IPS-15b (cell line): ENCODE measurements around the gene PARD3B.

Source experiments
- H3K27me3 ChIP-seq: one replicate; pipeline ENCODE4 v1.6.1; 2013; ENCODE audit warnings: low read length; ENCODE audit not compliant: control insufficient read depth, insufficient read depth
- H3K36me3 ChIP-seq: one replicate; pipeline ENCODE4 v1.6.1; 2013; ENCODE audit warnings: low read length; ENCODE audit not compliant: control insufficient read depth, insufficient read depth
- H3K4me1 ChIP-seq: one replicate; pipeline ENCODE4 v1.6.1; 2013; ENCODE audit warnings: mild to moderate bottlenecking, low read length; ENCODE audit not compliant: control insufficient read depth, insufficient read depth
- H3K4me3 ChIP-seq: one replicate; pipeline ENCODE4 v1.5.1; 2013; ENCODE audit warnings: low read depth, low read length
- H3K9ac ChIP-seq: one replicate; pipeline ENCODE4 v1.6.1; 2013; ENCODE audit warnings: low read depth, mild to moderate bottlenecking, low read length
- H3K9me3 ChIP-seq: one replicate; pipeline ENCODE4 v1.6.1; 2013; ENCODE audit warnings: mild to moderate bottlenecking, low read length; ENCODE audit not compliant: control insufficient read depth, insufficient read depth

The PARD3B gene

GRCh38 chr2:205427112-205427511 lies 881.8 kb downstream of the PARD3B start:
- no peaks in the 10 kb centered on the region for H3K4me1 ChIP-seq
- no peaks in the 10 kb centered on the region for H3K27me3 ChIP-seq
- no peaks in the 10 kb centered on the region for H3K9me3 ChIP-seq
- H3K9ac ChIP-seq, result no peak overlapping the region
- H3K4me3 ChIP-seq, result no peak overlapping the region
- no peaks in the 10 kb centered on the region for H3K36me3 ChIP-seq

- H3K9ac ChIP-seq, result no peak overlapping the region
- H3K9me3 ChIP-seq, result no peaks in the 10 kb centered on the region
- H3K4me3 ChIP-seq, result no peak overlapping the region
- no peaks in the 10 kb centered on the region for H3K27me3 ChIP-seq
- H3K36me3 ChIP-seq, result no peaks in the 10 kb centered on the region
- no peaks in the 10 kb centered on the region for H3K4me1 ChIP-seq
Measured at GRCh38 chr2:205428811-205429210, 883.5 kb downstream of the PARD3B start.

DNA sequence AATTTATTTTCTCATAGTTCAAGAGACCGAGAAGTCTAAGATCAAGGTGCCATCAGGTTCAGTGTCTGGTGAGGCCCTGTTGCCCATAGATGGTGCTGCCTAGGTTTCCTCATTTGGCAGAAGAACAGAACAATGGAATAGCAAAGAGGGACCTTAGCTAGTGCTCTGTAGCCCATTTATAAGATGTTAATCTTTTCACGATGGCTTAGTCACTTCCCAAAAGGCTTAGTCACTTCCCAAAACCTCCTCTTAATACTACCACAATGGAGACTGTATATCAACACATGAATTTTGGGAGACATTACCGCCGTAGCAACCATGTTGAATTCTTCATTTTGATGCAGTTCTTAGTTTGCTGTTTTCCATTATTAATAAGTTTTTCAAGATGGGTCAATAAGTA lies 890.7 kb downstream of the PARD3B start:
- Histone ChIP-seq H3K4me3 (no peak overlapping the region), H3K9ac (no peak overlapping the region)

DNA sequence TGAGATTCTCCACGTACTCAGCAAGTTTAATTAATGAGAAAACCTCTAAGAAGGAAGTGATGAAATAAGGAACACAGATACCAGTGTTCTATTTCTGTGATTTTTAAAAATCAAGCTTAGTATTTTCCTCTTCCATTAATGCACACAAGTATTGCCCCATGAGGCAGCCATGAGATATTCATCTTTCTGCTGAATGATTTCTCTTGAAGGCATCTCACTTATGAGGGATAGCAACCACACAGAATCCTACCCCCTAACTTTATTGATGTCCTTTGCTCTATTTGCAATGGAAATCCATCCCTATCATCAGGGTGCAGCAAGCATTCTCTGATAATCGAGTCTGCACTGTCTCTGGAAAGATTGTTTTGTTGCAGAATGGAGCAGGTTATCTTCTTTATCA lies 893.0 kb downstream of the PARD3B start:
- H3K27me3 ChIP-seq, result peaks cover 13% of the 10 kb centered on the region
- no peak overlapping the region for H3K9ac ChIP-seq
- no peak overlapping the region for H3K4me3 ChIP-seq
- no peaks in the 10 kb centered on the region for H3K36me3 ChIP-seq
- no peaks in the 10 kb centered on the region for H3K9me3 ChIP-seq
- peaks cover 2% of the 10 kb centered on the region for H3K4me1 ChIP-seq

More for the DNA sequence above, 890.7 kb downstream of the PARD3B start:
- Histone ChIP-seq H3K9me3 (no peaks in the 10 kb centered on the region), H3K27me3 (peaks cover 8% of the 10 kb centered on the region), H3K4me1 (peaks cover 2% of the 10 kb centered on the region), H3K36me3 (no peaks in the 10 kb centered on the region)

- H3K9ac ChIP-seq, result no peak overlapping the region
- no peaks in the 10 kb centered on the region for H3K9me3 ChIP-seq
- no peak overlapping the region for H3K4me3 ChIP-seq
- no peaks in the 10 kb centered on the region for H3K36me3 ChIP-seq
- peaks cover 2% of the 10 kb centered on the region for H3K4me1 ChIP-seq
- H3K27me3 ChIP-seq, result peaks cover 13% of the 10 kb centered on the region
Measured at GRCh38 chr2:205439621-205440020, 894.3 kb downstream of the PARD3B start.

GRCh38 chr2:205441524-205441923 lies 896.2 kb downstream of the PARD3B start:
- Histone ChIP-seq H3K4me3 (no peak overlapping the region), H3K27me3 (peaks cover 13% of the 10 kb centered on the region), H3K9me3 (no peaks in the 10 kb centered on the region), H3K36me3 (no peaks in the 10 kb centered on the region), H3K4me1 (peaks cover 2% of the 10 kb centered on the region), H3K9ac (no peak overlapping the region)

- H3K4me1 ChIP-seq, result peaks cover 2% of the 10 kb centered on the region
- no peaks in the 10 kb centered on the region for H3K9me3 ChIP-seq
- no peak overlapping the region for H3K9ac ChIP-seq
- H3K4me3 ChIP-seq, result no peak overlapping the region
- no peaks in the 10 kb centered on the region for H3K36me3 ChIP-seq
- H3K27me3 ChIP-seq, result no peaks in the 10 kb centered on the region
Measured at GRCh38 chr2:205448189-205448588, 902.9 kb downstream of the PARD3B start.

DNA sequence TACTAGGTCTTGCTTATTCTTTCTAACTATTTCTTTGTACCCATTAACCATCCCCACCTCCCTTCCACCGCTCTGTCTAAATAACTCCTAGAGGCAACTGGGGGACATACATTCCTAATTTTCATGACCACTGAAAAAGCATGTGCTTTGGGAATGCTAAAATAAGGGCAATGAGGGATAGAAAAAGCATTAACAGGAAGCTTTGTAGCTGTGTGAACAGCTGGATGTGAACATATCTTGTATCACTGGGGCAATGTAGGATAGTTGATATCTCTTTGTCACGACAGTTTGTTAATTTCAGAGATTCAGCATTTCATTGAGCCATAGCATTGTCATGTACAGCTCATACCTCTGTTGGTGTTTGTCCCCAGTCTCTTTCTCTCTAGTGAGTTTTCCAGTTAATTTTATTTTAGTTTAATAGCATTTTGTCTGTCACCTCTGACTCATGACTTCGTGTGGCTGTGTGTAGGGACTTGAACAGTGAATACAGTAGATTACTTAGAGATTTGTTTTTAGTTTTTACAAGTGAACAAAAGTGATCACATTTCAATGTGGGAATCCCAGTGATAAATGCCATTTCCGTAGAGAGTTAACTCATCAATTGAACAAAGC lies 906.7 kb downstream of the PARD3B start:
- no peak overlapping the region for H3K4me3 ChIP-seq
- no peak overlapping the region for H3K9ac ChIP-seq
- H3K36me3 ChIP-seq, result no peaks in the 10 kb centered on the region
- no peaks in the 10 kb centered on the region for H3K27me3 ChIP-seq
- no peaks in the 10 kb centered on the region for H3K9me3 ChIP-seq
- peaks cover 2% of the 10 kb centered on the region for H3K4me1 ChIP-seq

DNA sequence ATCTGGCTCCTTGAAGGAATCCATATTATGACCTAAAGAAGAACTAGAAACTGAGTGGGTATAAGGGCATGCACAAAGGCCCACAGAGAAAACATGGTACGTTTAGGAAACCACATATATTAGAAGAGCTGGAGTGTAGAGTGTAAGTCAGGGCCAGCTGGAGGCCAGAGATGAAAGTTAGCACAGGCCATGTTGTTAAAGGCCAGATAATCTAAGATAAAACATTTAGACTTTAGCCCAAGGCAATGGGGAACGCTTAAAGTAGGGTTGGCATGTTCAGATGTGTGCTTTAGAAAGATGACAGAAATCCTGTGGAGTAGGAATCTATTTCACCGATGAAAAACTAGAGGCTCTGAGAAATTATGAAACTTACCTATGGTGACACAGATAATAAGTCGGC lies 907.9 kb downstream of the PARD3B start:
- no peak overlapping the region for H3K4me3 ChIP-seq
- no peaks in the 10 kb centered on the region for H3K9me3 ChIP-seq
- peaks cover 2% of the 10 kb centered on the region for H3K4me1 ChIP-seq
- no peak overlapping the region for H3K9ac ChIP-seq
- H3K36me3 ChIP-seq, result no peaks in the 10 kb centered on the region
- no peaks in the 10 kb centered on the region for H3K27me3 ChIP-seq

DNA sequence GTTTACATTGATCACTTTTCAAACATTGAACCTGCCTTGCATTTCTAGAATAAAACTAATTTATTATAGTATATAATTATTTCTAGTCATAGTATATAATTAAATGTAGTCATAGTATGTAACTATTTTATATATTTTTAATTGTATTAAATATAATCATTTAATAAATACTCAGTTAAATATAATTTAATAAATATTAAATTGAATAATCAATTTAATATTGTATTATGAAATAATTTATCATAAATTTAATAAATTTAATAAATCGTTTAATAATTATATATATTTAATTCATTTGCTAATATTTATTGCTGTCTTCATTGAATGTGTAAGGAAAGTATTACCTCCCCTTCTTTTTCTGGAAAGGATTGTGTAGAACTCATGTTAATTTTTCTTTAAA lies 911.4 kb downstream of the PARD3B start:
- H3K4me1 ChIP-seq, result peaks cover 2% of the 10 kb centered on the region
- no peaks in the 10 kb centered on the region for H3K36me3 ChIP-seq
- no peak overlapping the region for H3K9ac ChIP-seq
- no peaks in the 10 kb centered on the region for H3K9me3 ChIP-seq
- no peak overlapping the region for H3K4me3 ChIP-seq
- H3K27me3 ChIP-seq, result no peaks in the 10 kb centered on the region

DNA sequence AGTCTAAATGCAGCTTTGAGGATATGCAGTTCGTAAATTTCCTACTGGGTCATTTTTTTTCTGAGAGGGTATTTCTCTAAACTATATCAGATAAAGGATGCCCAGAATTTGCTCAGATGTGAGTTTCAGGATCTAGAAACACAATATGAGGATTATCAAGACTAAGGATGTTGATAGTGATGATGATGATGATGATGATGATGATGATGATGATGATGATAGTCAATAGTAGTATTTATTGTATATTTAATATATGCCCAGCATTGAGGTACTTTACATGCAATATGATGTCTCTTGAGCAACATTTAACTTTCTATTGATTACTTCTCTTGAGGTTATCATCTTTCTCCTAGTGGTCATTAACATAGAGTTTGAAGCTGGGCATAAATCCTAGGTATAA lies 914.9 kb downstream of the PARD3B start:
- Histone ChIP-seq H3K9ac (no peak overlapping the region), H3K27me3 (no peaks in the 10 kb centered on the region), H3K4me1 (peaks cover 16% of the 10 kb centered on the region), H3K9me3 (no peaks in the 10 kb centered on the region), H3K4me3 (no peak overlapping the region), H3K36me3 (no peaks in the 10 kb centered on the region)

DNA sequence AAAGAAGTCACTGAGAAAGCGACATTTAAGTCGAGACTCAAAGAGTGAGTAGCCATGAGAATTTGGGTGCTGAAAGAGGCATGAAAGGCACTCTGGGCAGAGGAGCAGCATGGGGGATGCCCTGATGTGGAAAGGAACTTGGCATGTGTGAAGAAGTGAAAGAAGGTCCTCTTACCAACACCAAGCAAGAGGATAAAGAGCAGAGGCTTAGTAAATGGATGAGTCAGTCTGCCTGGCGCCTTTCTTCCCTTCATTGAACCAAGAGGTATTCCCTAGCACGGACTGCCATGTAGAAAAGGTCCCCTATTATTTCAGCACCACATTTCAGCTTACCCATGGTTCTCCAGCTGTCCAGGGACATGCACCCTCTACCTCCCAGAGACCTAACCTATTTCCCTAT lies 915.9 kb downstream of the PARD3B start:
- no peaks in the 10 kb centered on the region for H3K27me3 ChIP-seq
- H3K36me3 ChIP-seq, result no peaks in the 10 kb centered on the region
- H3K9ac ChIP-seq, result no peak overlapping the region
- no peaks in the 10 kb centered on the region for H3K9me3 ChIP-seq
- no peak overlapping the region for H3K4me3 ChIP-seq
- peaks cover 26% of the 10 kb centered on the region for H3K4me1 ChIP-seq
